H9 (cell line): ENCODE data around the gene OPRD1. TPM values are rescaled to one million over a fixed set of nuclear protein-coding genes. Genes with fewer than 3 reads are reported as not detected.
A peak's percentile ranks its signal among the peaks of the same experiment; 100 is the strongest.

ENCODE experiments used
- DNase-seq: peaks from one replicate; pipeline ENCODE4 v3.0.0-alpha.2; 2017
- H2AFZ ChIP-seq: one replicate; pipeline ENCODE4 v1.6.1; 2013; ENCODE audit warnings: mild to moderate bottlenecking, low read length, control low read depth, moderate library complexity
- H2AK5ac ChIP-seq: 2 replicates; pipeline ENCODE4 v1.6.1; 2013; ENCODE audit warnings: low read length, control low read depth, mixed read lengths; ENCODE audit not compliant: insufficient read length
- H2BK120ac ChIP-seq: one replicate; pipeline ENCODE4 v1.6.1; 2013; ENCODE audit warnings: low read depth, mild to moderate bottlenecking, low read length, control low read depth, inconsistent platforms; ENCODE audit not compliant: poor library complexity, severe bottlenecking
- H2BK12ac ChIP-seq: 2 replicates; pipeline ENCODE4 v1.6.1; 2013; ENCODE audit warnings: low read length, control low read depth, mixed read lengths, low read depth; ENCODE audit not compliant: insufficient read length
- H2BK15ac ChIP-seq: 2 replicates; pipeline ENCODE4 v1.6.1; 2013; ENCODE audit warnings: low read depth, low read length, control low read depth
- H2BK20ac ChIP-seq: one replicate; pipeline ENCODE4 v1.6.1; 2013; ENCODE audit warnings: low read depth, mild to moderate bottlenecking, low read length, control low read depth, inconsistent platforms; ENCODE audit not compliant: poor library complexity, severe bottlenecking
- H2BK5ac ChIP-seq: 2 replicates; pipeline ENCODE4 v1.6.1; 2013; ENCODE audit warnings: low read length, control low read depth, mixed read lengths; ENCODE audit not compliant: insufficient read length
- H3K14ac ChIP-seq: 2 replicates; pipeline ENCODE4 v1.6.1; 2013; ENCODE audit warnings: low read length, control low read depth; ENCODE audit not compliant: insufficient read depth
- H3K18ac ChIP-seq: 2 replicates; pipeline ENCODE4 v1.6.1; 2013; ENCODE audit warnings: low read depth, mild to moderate bottlenecking, mixed read lengths, low read length, control low read depth; ENCODE audit not compliant: insufficient read length
- H3K23ac ChIP-seq: 2 replicates; pipeline ENCODE4 v1.6.1; 2013; ENCODE audit warnings: low read length, control low read depth, mixed read lengths, low read depth; ENCODE audit not compliant: insufficient read length
- H3K23me2 ChIP-seq: 2 replicates; pipeline ENCODE4 v1.6.1; 2013; ENCODE audit warnings: low read depth, mild to moderate bottlenecking, mixed read lengths, low read length, control low read depth; ENCODE audit not compliant: insufficient read length, poor library complexity, severe bottlenecking
- H3K27ac ChIP-seq: 2 replicates; pipeline ENCODE4 v1.5.1; 2013; ENCODE audit warnings: low read length, control low read depth, mixed read lengths, low read depth; ENCODE audit not compliant: insufficient read length
- H3K27me3 ChIP-seq: 2 replicates; pipeline ENCODE4 v1.6.1; 2013; ENCODE audit warnings: low read length, control low read depth, inconsistent platforms; ENCODE audit not compliant: insufficient read depth
- H3K4ac ChIP-seq: 2 replicates; pipeline ENCODE4 v1.6.1; 2013; ENCODE audit warnings: low read depth, mild to moderate bottlenecking, control low read depth, inconsistent platforms, low read length, moderate library complexity
- H3K4me1 ChIP-seq: 2 replicates; pipeline ENCODE4 v1.6.1; 2013; ENCODE audit warnings: low read length, control low read depth, inconsistent platforms; ENCODE audit not compliant: insufficient read depth
- H3K4me2 ChIP-seq: 2 replicates; pipeline ENCODE4 v1.6.1; 2013; ENCODE audit warnings: low read length, control low read depth, mixed read lengths; ENCODE audit not compliant: insufficient read length, insufficient read depth
- H3K56ac ChIP-seq: 2 replicates; pipeline ENCODE4 v1.6.1; 2013; ENCODE audit warnings: low read depth, mild to moderate bottlenecking, mixed read lengths, low read length, control low read depth; ENCODE audit not compliant: insufficient read length
- H3K79me1 ChIP-seq: 2 replicates; pipeline ENCODE4 v1.6.1; 2013; ENCODE audit warnings: low read depth, mild to moderate bottlenecking, moderate library complexity, low read length, control low read depth, inconsistent platforms; ENCODE audit not compliant: insufficient read depth, poor library complexity, severe bottlenecking
- H3K79me2 ChIP-seq: 2 replicates; pipeline ENCODE4 v1.6.1; 2013; ENCODE audit warnings: low read length, control low read depth, inconsistent platforms; ENCODE audit not compliant: insufficient read depth
- H3K9ac ChIP-seq: 2 replicates; pipeline ENCODE4 v1.6.1; 2013; ENCODE audit warnings: low read length, control low read depth, mixed read lengths; ENCODE audit not compliant: insufficient read length; ENCODE audit errors: extremely low read depth
- H3K9me3 ChIP-seq: one replicate; pipeline ENCODE4 v1.6.1; 2013; ENCODE audit warnings: low read depth, low read length, inconsistent platforms; ENCODE audit not compliant: control insufficient read depth
- H3T11ph ChIP-seq: one replicate; pipeline ENCODE4 v1.6.1; 2013; ENCODE audit warnings: mild to moderate bottlenecking, low read length, control low read depth, inconsistent platforms
- H4K20me1 ChIP-seq: one replicate; pipeline ENCODE4 v1.6.1; 2013; ENCODE audit not compliant: control insufficient read depth, insufficient read length, insufficient read depth
- H4K5ac ChIP-seq: 2 replicates; pipeline ENCODE4 v1.6.1; 2013; ENCODE audit warnings: low read depth, mild to moderate bottlenecking, mixed read lengths, low read length, control low read depth; ENCODE audit not compliant: insufficient read length
- H4K8ac ChIP-seq: replicated peaks from 2 replicates; pipeline ENCODE4 v1.6.1; 2013; ENCODE audit warnings: low read length, control low read depth, mixed read lengths, low read depth; ENCODE audit not compliant: insufficient read length
- H4K91ac ChIP-seq: 2 replicates; pipeline ENCODE4 v1.6.1; 2013; ENCODE audit warnings: low read depth, mild to moderate bottlenecking, moderate library complexity, mixed read lengths, low read length, control low read depth; ENCODE audit not compliant: insufficient read length
- H3K27ac Mint-ChIP-seq, 3 experiments: 2 replicates in 2 of 3; 3 replicates in 1 of 3; pipeline ENCODE4 v1.8.0; 2020 to 2021; ENCODE audit warnings: mixed read lengths in 3 of 3, mild to moderate bottlenecking in 1 of 3, moderate library complexity in 1 of 3
- H3K27me3 Mint-ChIP-seq: 2 replicates; pipeline ENCODE4 v1.8.0; 2021; ENCODE audit warnings: low read depth, mild to moderate bottlenecking, moderate library complexity, mixed read lengths
- H3K36me3 Mint-ChIP-seq, 3 experiments: 2 replicates in 2 of 3; 3 replicates in 1 of 3; pipeline ENCODE4 v1.8.0; 2020 to 2021; ENCODE audit warnings: low read depth in 3 of 3, mixed read lengths in 3 of 3; ENCODE audit not compliant: insufficient read depth in 1 of 3
- H3K4me1 Mint-ChIP-seq, 2 experiments: 2 replicates each; pipeline ENCODE4 v1.8.0; 2020; ENCODE audit warnings: mixed read lengths in 2 of 2
- H3K4me3 Mint-ChIP-seq, 2 experiments: 2 replicates in 1 of 2; 3 replicates in 1 of 2; pipeline ENCODE4 v1.8.0; 2020 to 2021; ENCODE audit warnings: mild to moderate bottlenecking in 2 of 2, mixed read lengths in 2 of 2, moderate library complexity in 1 of 2
- H3K9me3 Mint-ChIP-seq, 2 experiments: 2 replicates in 1 of 2; 3 replicates in 1 of 2; pipeline ENCODE4 v1.8.0; 2020; ENCODE audit warnings: mild to moderate bottlenecking in 2 of 2, mixed read lengths in 2 of 2, moderate library complexity in 1 of 2
- WGBS: extraction: QIAGEN DNeasy Blood & Tissue Kit; methylation state at CpG from one replicate; pipeline ENCODE4 v1.1.7; 2013; ENCODE audit warnings: missing lambda C conversion rate, low lambda C conversion rate, mixed read lengths; ENCODE audit not compliant: insufficient read length; ENCODE audit errors: extremely low coverage; 5-methylcytosine and 5-hydroxymethylcytosine counted together
- total RNA-seq: library from RNA; stranded (reverse); gene quantifications from 2 replicates; pipeline ENCODE4 v1.2.1, GENCODE V29; 2021
- TF ChIP-seq, protein P1 (sequence below): fragments of 200-600 bp; sonication (generic); conservative IDR thresholded peaks from 3 replicates; pipeline ENCODE4 v1.8.0; 2021; ENCODE audit warnings: antibody characterized with exemption, mild to moderate bottlenecking

The OPRD1 gene
- total RNA-seq, 1 experiment from 2014 or later = 1.8 TPM

- Histone ChIP-seq H2BK5ac (no peak overlapping the region), H3K9ac (no peak overlapping the region), H2AFZ (no peak overlapping the region), H3K9me3 (no peaks in the 10 kb centered on the region), H3K79me1 (no peaks in the 10 kb centered on the region), H3K79me2 (no peaks in the 10 kb centered on the region), H4K8ac (no peak overlapping the region), H4K5ac (no peak overlapping the region), H2BK120ac (no peak overlapping the region), H3K18ac (no peak overlapping the region), H3K23ac (no peak overlapping the region), H3K4me2 (no peak overlapping the region), H2BK12ac (no peak overlapping the region), H3K27me3 (peaks cover 23% of the 10 kb centered on the region), H3K56ac (no peak overlapping the region), H2BK15ac (no peak overlapping the region), H4K20me1 (no peaks in the 10 kb centered on the region), H3T11ph (no peak overlapping the region), H3K27ac (no peak overlapping the region), H3K4me1 (no peaks in the 10 kb centered on the region), H2AK5ac (no peak overlapping the region), H2BK20ac (no peak overlapping the region), H3K14ac (0 out of 2 replicates have a peak overlapping the region, but pooled peaks have one; percentile 22), H4K91ac (no peak overlapping the region), H3K23me2 (no peaks in the 10 kb centered on the region), H3K4ac (no peak overlapping the region)
- TF ChIP-seq, protein P1, sequence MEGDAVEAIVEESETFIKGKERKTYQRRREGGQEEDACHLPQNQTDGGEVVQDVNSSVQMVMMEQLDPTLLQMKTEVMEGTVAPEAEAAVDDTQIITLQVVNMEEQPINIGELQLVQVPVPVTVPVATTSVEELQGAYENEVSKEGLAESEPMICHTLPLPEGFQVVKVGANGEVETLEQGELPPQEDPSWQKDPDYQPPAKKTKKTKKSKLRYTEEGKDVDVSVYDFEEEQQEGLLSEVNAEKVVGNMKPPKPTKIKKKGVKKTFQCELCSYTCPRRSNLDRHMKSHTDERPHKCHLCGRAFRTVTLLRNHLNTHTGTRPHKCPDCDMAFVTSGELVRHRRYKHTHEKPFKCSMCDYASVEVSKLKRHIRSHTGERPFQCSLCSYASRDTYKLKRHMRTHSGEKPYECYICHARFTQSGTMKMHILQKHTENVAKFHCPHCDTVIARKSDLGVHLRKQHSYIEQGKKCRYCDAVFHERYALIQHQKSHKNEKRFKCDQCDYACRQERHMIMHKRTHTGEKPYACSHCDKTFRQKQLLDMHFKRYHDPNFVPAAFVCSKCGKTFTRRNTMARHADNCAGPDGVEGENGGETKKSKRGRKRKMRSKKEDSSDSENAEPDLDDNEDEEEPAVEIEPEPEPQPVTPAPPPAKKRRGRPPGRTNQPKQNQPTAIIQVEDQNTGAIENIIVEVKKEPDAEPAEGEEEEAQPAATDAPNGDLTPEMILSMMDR = no peak
- no peak overlapping the region for H3K27ac Mint-ChIP-seq
- no peak for DNase-seq
- peaks cover 2 to 10% of the 10 kb centered on the region in 2 experiments; a peak in 3 of 5 replicates for H3K9me3 Mint-ChIP-seq
- H3K4me3 Mint-ChIP-seq = no peak overlapping the region; a peak in 1 of 5 replicates
- peaks cover 45% of the 10 kb centered on the region for H3K27me3 Mint-ChIP-seq
- H3K4me1 Mint-ChIP-seq = peaks cover 14 to 34% of the 10 kb centered on the region in 2 experiments
- WGBS = no CpG with 5 or more reads among the region's 12 CpGs
- H3K36me3 Mint-ChIP-seq = peaks cover 0 to 8% (median 5%) of the 10 kb centered on the region in 3 experiments; a peak in 3 of 7 replicates
These were observed 3.7 kb downstream of the OPRD1 start for GRCh38 chr1:28815533-28816185.
